ENCODE results near the gene NDUFC1.

The NDUFC1 gene

GRCh38 chr4:139301113-139301820, 1.0 kb downstream of the NDUFC1 start, which contains the start of gene NAA15:
TSS of gene NAA15 (plus strand) at chr4:139301505. CDS start at chr4:139301778, 273 bp downstream.
- DNase-seq: peak; percentile 93 to 99 (median 97)
- intact Hi-C loops (cut with DNase I): loop anchor here (1.0 to 5.0 kb wide), 2 partner anchors 124 to 219 kb away; partner anchors contain the start of gene ELF2

- intact Hi-C loops (cut with DNase I): loop anchor here (1.0 to 5.0 kb wide), 2 partner anchors 123 to 218 kb away; partner anchors contain the start of gene ELF2
- DNase-seq: peak in 4 of 42 donors; percentile 9 to 40 (median 18)
Measured at GRCh38 chr4:139300431-139301112, 1.7 kb downstream of the NDUFC1 start.

- DNase-seq: no peak
- intact Hi-C loops (cut with DNase I): loop anchor here (5.0 kb wide), 2 partner anchors 202 to 267 kb away; no protein-coding TSS in a partner anchor
Measured at GRCh38 chr4:139299536-139299935, 2.7 kb downstream of the NDUFC1 start.

- intact Hi-C loops (cut with DNase I): loop anchor here (5.0 kb wide), 2 partner anchors 200 to 265 kb away; no protein-coding TSS in a partner anchor
- no peak for DNase-seq
Measured at GRCh38 chr4:139297001-139297410, 5.3 kb downstream of the NDUFC1 start.

- intact Hi-C loops (cut with DNase I): loop anchor here (2.0 to 5.0 kb wide), 3 partner anchors 119 to 264 kb away; partner anchors contain the start of gene ELF2
- DNase-seq: no peak
Measured at GRCh38 chr4:139295942-139296299, 6.4 kb downstream of the NDUFC1 start.

GRCh38 chr4:139295206-139295941, 6.9 kb downstream of the NDUFC1 start:
- intact Hi-C loops (cut with DNase I): loop anchor here (2.0 to 5.0 kb wide), 3 partner anchors 119 to 263 kb away; partner anchors contain the start of gene ELF2
- peak; percentile 96 to 100 (median 99) for DNase-seq

- no peak for DNase-seq
Measured at GRCh38 chr4:139286186-139286698, 16.0 kb downstream of the NDUFC1 start.

GRCh38 chr4:139282721-139283075, 19.6 kb downstream of the NDUFC1 start:
- no peak for DNase-seq
- intact Hi-C loops (cut with DNase I): no loop called here

More at GRCh38 chr4:139286186-139286698, 16.0 kb downstream of the NDUFC1 start:
- intact Hi-C loops (cut with DNase I): no loop called here

GRCh38 chr4:139282065-139282720, 20.1 kb downstream of the NDUFC1 start:
- intact Hi-C loops (cut with DNase I): no loop called here
- DNase-seq: no peak

GRCh38 chr4:139279760-139280620, 22.3 kb downstream of the NDUFC1 start, which contains the start of gene MGARP:
TSS of gene MGARP (minus strand) at chr4:139280225. CDS start at chr4:139280158, 67 bp downstream.
- intact Hi-C loops (cut with DNase I): no loop called here
- peak in 39 of 42 donors; percentile 19 to 73 (median 43) for DNase-seq

GRCh38 chr4:139278912-139279759, 23.1 kb downstream of the NDUFC1 start:
- DNase-seq: peak in 9 of 42 donors; percentile 9 to 50 (median 19)
- intact Hi-C loops (cut with DNase I): no loop called here

GRCh38 chr4:139278485-139278884, 23.8 kb downstream of the NDUFC1 start:
- DNase-seq: no peak
- intact Hi-C loops (cut with DNase I): no loop called here

- intact Hi-C loops (cut with DNase I): no loop called here
- peak in 5 of 42 donors; percentile 22 to 54 (median 38) for DNase-seq
Measured at GRCh38 chr4:139275281-139275735, 27.0 kb downstream of the NDUFC1 start.

GRCh38 chr4:139274790-139275189, 27.5 kb downstream of the NDUFC1 start:
- intact Hi-C loops (cut with DNase I): no loop called here
- no peak for DNase-seq

- intact Hi-C loops (cut with DNase I): no loop called here
- no peak for DNase-seq
Measured at GRCh38 chr4:139273835-139274234, 28.4 kb downstream of the NDUFC1 start.

- intact Hi-C loops (cut with DNase I): no loop called here
- DNase-seq: no peak
Measured at GRCh38 chr4:139267301-139267700, 35.0 kb downstream of the NDUFC1 start.

All from head of caudate nucleus (tissue), 42 donors.